ENCODE data around the gene ETV6. TPM values are rescaled to one million over a fixed set of nuclear protein-coding genes. Genes with fewer than 3 reads are reported as not detected.

The ETV6 gene
- total RNA-seq, 1 donor from 2014 or later, result 119 TPM

- intact Hi-C loops (cut with micrococcal nuclease), result no loop called here
- no peak overlapping the region for H3K4me3 Mint-ChIP-seq
- DNase-seq, result no peak
- H3K4me1 Mint-ChIP-seq, result peaks cover 41% of the 10 kb centered on the region
- H3K27me3 Mint-ChIP-seq, result no peaks in the 10 kb centered on the region
- no peak overlapping the region for H3K27ac Mint-ChIP-seq
- H3K36me3 Mint-ChIP-seq (ENCODE audit: low read depth), result peaks cover 68% of the 10 kb centered on the region
- H3K9me3 Mint-ChIP-seq, result no peaks in the 10 kb centered on the region
Measured at GRCh38 chr12:11754256-11754655, 104.8 kb downstream of the ETV6 start.

- no peak overlapping the region for H3K27ac Mint-ChIP-seq
- DNase-seq, result no peak
- peaks cover 71% of the 10 kb centered on the region for H3K36me3 Mint-ChIP-seq (ENCODE audit: low read depth)
- H3K9me3 Mint-ChIP-seq, result no peaks in the 10 kb centered on the region
- H3K4me1 Mint-ChIP-seq, result peaks cover 38% of the 10 kb centered on the region
- no peak overlapping the region for H3K4me3 Mint-ChIP-seq
- intact Hi-C loops (cut with micrococcal nuclease), result no loop called here
- no peaks in the 10 kb centered on the region for H3K27me3 Mint-ChIP-seq
Measured at GRCh38 chr12:11755302-11755930, 105.9 kb downstream of the ETV6 start.

GRCh38 chr12:11756022-11756421 lies 106.5 kb downstream of the ETV6 start:
- DNase-seq, result no peak
- no peaks in the 10 kb centered on the region for H3K9me3 Mint-ChIP-seq
- H3K36me3 Mint-ChIP-seq (ENCODE audit: low read depth), result peaks cover 72% of the 10 kb centered on the region
- peaks cover 38% of the 10 kb centered on the region for H3K4me1 Mint-ChIP-seq
- peak overlapping the region; percentile 1 for H3K27ac Mint-ChIP-seq
- H3K4me3 Mint-ChIP-seq, result no peak overlapping the region
- intact Hi-C loops (cut with micrococcal nuclease), result no loop called here
- no peaks in the 10 kb centered on the region for H3K27me3 Mint-ChIP-seq

- intact Hi-C loops (cut with micrococcal nuclease), result no loop called here
- H3K27me3 Mint-ChIP-seq, result no peaks in the 10 kb centered on the region
- H3K36me3 Mint-ChIP-seq (ENCODE audit: low read depth), result peaks cover 72% of the 10 kb centered on the region
- H3K4me1 Mint-ChIP-seq, result peaks cover 39% of the 10 kb centered on the region
- no peak overlapping the region for H3K27ac Mint-ChIP-seq
- no peak overlapping the region for H3K4me3 Mint-ChIP-seq
- DNase-seq, result no peak
- H3K9me3 Mint-ChIP-seq, result no peaks in the 10 kb centered on the region
Measured at GRCh38 chr12:11756523-11756922, 107.0 kb downstream of the ETV6 start.

GRCh38 chr12:11757095-11757494 lies 107.6 kb downstream of the ETV6 start:
- H3K4me1 Mint-ChIP-seq, result peaks cover 40% of the 10 kb centered on the region
- no peak overlapping the region for H3K4me3 Mint-ChIP-seq
- DNase-seq, result no peak
- peaks cover 72% of the 10 kb centered on the region for H3K36me3 Mint-ChIP-seq (ENCODE audit: low read depth)
- intact Hi-C loops (cut with micrococcal nuclease), result no loop called here
- H3K27me3 Mint-ChIP-seq, result no peaks in the 10 kb centered on the region
- no peaks in the 10 kb centered on the region for H3K9me3 Mint-ChIP-seq
- H3K27ac Mint-ChIP-seq, result no peak overlapping the region

GRCh38 chr12:11757531-11757930 lies 108.1 kb downstream of the ETV6 start:
- Mint-ChIP-seq H3K4me3 (no peak overlapping the region), H3K27ac (no peak overlapping the region), H3K27me3 (no peaks in the 10 kb centered on the region), H3K4me1 (peaks cover 42% of the 10 kb centered on the region), H3K9me3 (no peaks in the 10 kb centered on the region), H3K36me3 (ENCODE audit: low read depth) (peaks cover 74% of the 10 kb centered on the region)
- DNase-seq, result no peak
- intact Hi-C loops (cut with micrococcal nuclease), result no loop called here

- H3K27ac Mint-ChIP-seq, result no peak overlapping the region
- H3K27me3 Mint-ChIP-seq, result no peaks in the 10 kb centered on the region
- peaks cover 72% of the 10 kb centered on the region for H3K36me3 Mint-ChIP-seq (ENCODE audit: low read depth)
- H3K9me3 Mint-ChIP-seq, result no peaks in the 10 kb centered on the region
- H3K4me3 Mint-ChIP-seq, result no peak overlapping the region
- peaks cover 44% of the 10 kb centered on the region for H3K4me1 Mint-ChIP-seq
- intact Hi-C loops (cut with micrococcal nuclease), result no loop called here
- no peak for DNase-seq
Measured at GRCh38 chr12:11758087-11758486, 108.6 kb downstream of the ETV6 start.

- no peak for DNase-seq
- Mint-ChIP-seq H3K4me3 (no peak overlapping the region), H3K4me1 (peaks cover 47% of the 10 kb centered on the region), H3K36me3 (ENCODE audit: low read depth) (peaks cover 70% of the 10 kb centered on the region), H3K9me3 (no peaks in the 10 kb centered on the region), H3K27me3 (no peaks in the 10 kb centered on the region), H3K27ac (peak overlapping the region; percentile 60)
- intact Hi-C loops (cut with micrococcal nuclease), result no loop called here
Measured at GRCh38 chr12:11758510-11759493, 109.3 kb downstream of the ETV6 start.

GRCh38 chr12:11759494-11759878 lies 110.0 kb downstream of the ETV6 start:
- DNase-seq, result no peak
- intact Hi-C loops (cut with micrococcal nuclease), result no loop called here
- peaks cover 70% of the 10 kb centered on the region for H3K36me3 Mint-ChIP-seq (ENCODE audit: low read depth)
- H3K27me3 Mint-ChIP-seq, result no peaks in the 10 kb centered on the region
- H3K4me3 Mint-ChIP-seq, result no peak overlapping the region
- H3K4me1 Mint-ChIP-seq, result peaks cover 54% of the 10 kb centered on the region
- peak overlapping the region; percentile 15 for H3K27ac Mint-ChIP-seq
- H3K9me3 Mint-ChIP-seq, result no peaks in the 10 kb centered on the region

GRCh38 chr12:11759899-11760298 lies 110.4 kb downstream of the ETV6 start:
- Mint-ChIP-seq H3K36me3 (ENCODE audit: low read depth) (peaks cover 68% of the 10 kb centered on the region), H3K4me1 (peaks cover 56% of the 10 kb centered on the region), H3K27ac (peak overlapping the region; percentile 8), H3K4me3 (no peak overlapping the region), H3K27me3 (no peaks in the 10 kb centered on the region), H3K9me3 (no peaks in the 10 kb centered on the region)
- intact Hi-C loops (cut with micrococcal nuclease), result loop anchor here (2.0 kb wide), 1 partner anchor 13 kb away; no protein-coding TSS in a partner anchor
- DNase-seq, result no peak

GRCh38 chr12:11761869-11762567 lies 112.5 kb downstream of the ETV6 start:
- Mint-ChIP-seq H3K9me3 (no peaks in the 10 kb centered on the region), H3K36me3 (ENCODE audit: low read depth) (peaks cover 65% of the 10 kb centered on the region), H3K4me1 (peaks cover 72% of the 10 kb centered on the region), H3K27ac (peak overlapping the region; percentile 85), H3K27me3 (no peaks in the 10 kb centered on the region), H3K4me3 (no peak overlapping the region)
- no peak for DNase-seq
- intact Hi-C loops (cut with micrococcal nuclease), result loop anchor here (2.0 kb wide), 1 partner anchor 15 kb away; no protein-coding TSS in a partner anchor

GRCh38 chr12:11762723-11763326 lies 113.4 kb downstream of the ETV6 start:
- Mint-ChIP-seq H3K4me3 (peak overlapping the region; percentile 7), H3K4me1 (peaks cover 79% of the 10 kb centered on the region), H3K9me3 (no peaks in the 10 kb centered on the region), H3K27ac (peak overlapping the region; percentile 85), H3K27me3 (no peaks in the 10 kb centered on the region), H3K36me3 (ENCODE audit: low read depth) (peaks cover 69% of the 10 kb centered on the region)
- no peak for DNase-seq
- intact Hi-C loops (cut with micrococcal nuclease), result no loop called here

GRCh38 chr12:11763760-11764520 lies 114.5 kb downstream of the ETV6 start:
- Mint-ChIP-seq H3K9me3 (no peaks in the 10 kb centered on the region), H3K27me3 (no peaks in the 10 kb centered on the region), H3K36me3 (ENCODE audit: low read depth) (peaks cover 73% of the 10 kb centered on the region), H3K27ac (peak overlapping the region; percentile 95), H3K4me3 (peak overlapping the region; percentile 34), H3K4me1 (peaks cover 85% of the 10 kb centered on the region)
- intact Hi-C loops (cut with micrococcal nuclease), result no loop called here
- no peak for DNase-seq
